Measurements from ENCODE around the gene PRKG2.

DNA sequence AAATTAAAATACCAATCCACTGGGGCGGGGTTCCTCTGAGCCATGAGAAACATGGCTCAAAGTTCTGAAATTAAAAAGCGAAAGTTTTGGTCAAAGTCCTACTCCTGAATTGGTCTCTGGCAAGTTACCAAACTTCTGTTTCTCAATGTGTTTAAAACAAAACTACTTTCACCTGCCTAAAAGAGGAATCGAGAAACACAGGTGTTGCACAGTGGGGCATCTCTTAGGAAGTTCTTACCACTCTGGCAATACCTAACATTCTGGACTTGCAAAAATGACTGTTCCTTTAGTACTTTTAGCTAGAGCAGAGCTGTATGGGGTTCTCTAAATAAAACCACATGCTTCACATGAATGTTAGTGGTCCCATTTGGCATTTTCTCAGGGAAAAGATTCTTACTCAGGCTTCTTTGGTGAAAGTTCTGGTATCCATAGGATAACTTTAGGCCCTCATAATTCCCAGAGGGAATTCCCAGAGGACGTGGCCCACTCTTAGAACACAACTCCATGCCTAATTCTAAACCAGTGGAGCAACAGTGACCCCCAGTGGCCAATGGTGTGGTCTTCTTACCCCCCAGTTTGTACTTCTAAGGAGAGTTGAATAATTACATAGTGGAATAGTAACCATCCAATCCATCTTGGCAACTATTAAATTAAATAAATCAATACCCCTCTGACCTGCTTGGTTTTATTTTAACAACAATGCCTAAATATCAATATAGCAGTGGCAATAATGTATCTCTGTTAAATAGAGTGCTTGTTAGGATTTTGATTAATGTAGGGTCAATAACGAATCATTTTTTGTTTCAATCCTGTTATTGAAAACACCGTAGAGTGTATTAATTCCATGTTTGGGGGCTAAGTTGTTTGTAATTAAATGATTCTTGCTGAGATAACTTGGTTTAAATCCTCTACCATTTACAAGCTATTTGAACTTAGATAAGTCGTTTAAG is 162.6 kb downstream of the PRKG2 start:
- TF ChIP-seq, protein P1, sequence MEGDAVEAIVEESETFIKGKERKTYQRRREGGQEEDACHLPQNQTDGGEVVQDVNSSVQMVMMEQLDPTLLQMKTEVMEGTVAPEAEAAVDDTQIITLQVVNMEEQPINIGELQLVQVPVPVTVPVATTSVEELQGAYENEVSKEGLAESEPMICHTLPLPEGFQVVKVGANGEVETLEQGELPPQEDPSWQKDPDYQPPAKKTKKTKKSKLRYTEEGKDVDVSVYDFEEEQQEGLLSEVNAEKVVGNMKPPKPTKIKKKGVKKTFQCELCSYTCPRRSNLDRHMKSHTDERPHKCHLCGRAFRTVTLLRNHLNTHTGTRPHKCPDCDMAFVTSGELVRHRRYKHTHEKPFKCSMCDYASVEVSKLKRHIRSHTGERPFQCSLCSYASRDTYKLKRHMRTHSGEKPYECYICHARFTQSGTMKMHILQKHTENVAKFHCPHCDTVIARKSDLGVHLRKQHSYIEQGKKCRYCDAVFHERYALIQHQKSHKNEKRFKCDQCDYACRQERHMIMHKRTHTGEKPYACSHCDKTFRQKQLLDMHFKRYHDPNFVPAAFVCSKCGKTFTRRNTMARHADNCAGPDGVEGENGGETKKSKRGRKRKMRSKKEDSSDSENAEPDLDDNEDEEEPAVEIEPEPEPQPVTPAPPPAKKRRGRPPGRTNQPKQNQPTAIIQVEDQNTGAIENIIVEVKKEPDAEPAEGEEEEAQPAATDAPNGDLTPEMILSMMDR (IDR thresholded peaks at IDR 0.05), result peak; percentile 77 to 83 (median 80)
- no peak for TF ChIP-seq POLR2AphosphoS5 (IDR thresholded peaks at IDR 0.05)
- no peak for TF ChIP-seq POLR2A (IDR thresholded peaks at IDR 0.05; ENCODE audit: low read depth)
